ENCODE results near the gene ADORA3.

- TF ChIP-seq, protein P1, sequence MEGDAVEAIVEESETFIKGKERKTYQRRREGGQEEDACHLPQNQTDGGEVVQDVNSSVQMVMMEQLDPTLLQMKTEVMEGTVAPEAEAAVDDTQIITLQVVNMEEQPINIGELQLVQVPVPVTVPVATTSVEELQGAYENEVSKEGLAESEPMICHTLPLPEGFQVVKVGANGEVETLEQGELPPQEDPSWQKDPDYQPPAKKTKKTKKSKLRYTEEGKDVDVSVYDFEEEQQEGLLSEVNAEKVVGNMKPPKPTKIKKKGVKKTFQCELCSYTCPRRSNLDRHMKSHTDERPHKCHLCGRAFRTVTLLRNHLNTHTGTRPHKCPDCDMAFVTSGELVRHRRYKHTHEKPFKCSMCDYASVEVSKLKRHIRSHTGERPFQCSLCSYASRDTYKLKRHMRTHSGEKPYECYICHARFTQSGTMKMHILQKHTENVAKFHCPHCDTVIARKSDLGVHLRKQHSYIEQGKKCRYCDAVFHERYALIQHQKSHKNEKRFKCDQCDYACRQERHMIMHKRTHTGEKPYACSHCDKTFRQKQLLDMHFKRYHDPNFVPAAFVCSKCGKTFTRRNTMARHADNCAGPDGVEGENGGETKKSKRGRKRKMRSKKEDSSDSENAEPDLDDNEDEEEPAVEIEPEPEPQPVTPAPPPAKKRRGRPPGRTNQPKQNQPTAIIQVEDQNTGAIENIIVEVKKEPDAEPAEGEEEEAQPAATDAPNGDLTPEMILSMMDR (IDR thresholded peaks at IDR 0.05), result no peak
- no peak for TF ChIP-seq RELA (CRISPR knock-in tag; IDR thresholded peaks at IDR 0.05; ENCODE audit: borderline replicate concordance)
- TF ChIP-seq ESRRA (CRISPR knock-in tag; IDR thresholded peaks at IDR 0.05; ENCODE audit: borderline replicate concordance), result no peak
- TF ChIP-seq ZBTB43 (CRISPR knock-in tag; IDR thresholded peaks at IDR 0.05), result no peak
Measured at GRCh38 chr1:111474521-111474920, 28.9 kb downstream of the ADORA3 start.
